Keratinocyte (primary cell): ENCODE measurements around the gene MAPRE3.

Experiments
- CTCF ChIP-seq, 3 experiments: IDR thresholded peaks in 1 of 3; conservative IDR thresholded peaks in 1 of 3; optimal IDR thresholded peaks in 1 of 3; 2 replicates in 2 of 3; 3 replicates in 1 of 3; pipeline versions ENCODE3 to v1.5.1; 2011; ENCODE audit warnings: low read length in 3 of 3, mild to moderate bottlenecking in 3 of 3, moderate library complexity in 2 of 3, control low read depth in 1 of 3, inconsistent platforms in 1 of 3; ENCODE audit not compliant: insufficient read depth in 2 of 3; ENCODE audit errors: extremely low read depth in 1 of 3
- EZH2 ChIP-seq: IDR thresholded peaks from one replicate; pipeline ENCODE4 v1.6.1; 2012; ENCODE audit warnings: inconsistent platforms, mild to moderate bottlenecking, low read length, moderate library complexity

- TF ChIP-seq CTCF (optimal IDR thresholded peaks at IDR 0.05 in 1 of 3, IDR thresholded peaks at IDR 0.05 in 1 of 3, conservative IDR thresholded peaks at IDR 0.05 in 1 of 3; ENCODE audit: extremely low read depth in 1 of 3, insufficient read depth in 2 of 3, low read length in 3 of 3) = no peak
- TF ChIP-seq EZH2 = no peak
Measured at GRCh38 chr2:27001950-27002349, 31.5 kb downstream of the MAPRE3 start.
